Spinal cord (tissue), 10 donors: ENCODE measurements around the gene SLCO3A1. TPM values are rescaled to one million over a fixed set of nuclear protein-coding genes. Genes with fewer than 3 reads are reported as not detected.
"Not testable (repeated sequence)": the region's sequence is repeated elsewhere in the genome, so short reads cannot be mapped to it uniquely, and the experiment has no call there.

Experiments
- DNase-seq, 6 donors: peaks; one replicate each; pipeline versions ENCODE4 v3.0.0 to v3.0.0-alpha.2; 2013 to 2015; ENCODE audit warnings: low spot score in 6 of 6, low read depth in 4 of 6
- H3K27ac ChIP-seq: one replicate; pipeline ENCODE4 v1.5.1; 2013; ENCODE audit warnings: low read depth, low read length, control low read depth
- H3K27me3 ChIP-seq: one replicate; pipeline ENCODE4 v1.6.1; 2013; ENCODE audit warnings: low read length; ENCODE audit not compliant: control insufficient read depth, insufficient read depth
- H3K36me3 ChIP-seq: one replicate; pipeline ENCODE4 v1.6.1; 2013; ENCODE audit warnings: low read length; ENCODE audit not compliant: control insufficient read depth, insufficient read depth
- H3K4me1 ChIP-seq: one replicate; pipeline ENCODE4 v1.6.1; 2013; ENCODE audit warnings: low read length; ENCODE audit not compliant: control insufficient read depth, insufficient read depth
- H3K4me3 ChIP-seq: one replicate; pipeline ENCODE4 v1.5.1; 2013; ENCODE audit warnings: low read depth, low read length, control low read depth
- H3K9me3 ChIP-seq: one replicate; pipeline ENCODE4 v1.6.1; 2013; ENCODE audit warnings: low read length; ENCODE audit not compliant: control insufficient read depth, insufficient read depth
- WGBS: methylation state at CpG from one replicate; pipeline ENCODE4 v1.1.5; 2013; ENCODE audit warnings: missing lambda C conversion rate; ENCODE audit not compliant: insufficient coverage; 5-methylcytosine and 5-hydroxymethylcytosine counted together
- polyA plus RNA-seq, 2 donors: library from polyadenylated mRNA; unstranded; fragments of 120-200 nt; gene quantifications; one replicate each; pipeline ENCODE4 v1.2.1, GENCODE V29; 2013; ENCODE audit not compliant: insufficient read length in 2 of 2
- total RNA-seq, 2 donors: library from RNA; depleted of rRNA in 1 of 2; stranded (reverse); fragments of 120-200 nt in 1 of 2; fragments of >200 nt in 1 of 2; gene quantifications; one replicate each; pipeline versions ENCODE4 v1.2.3 to v1.2.4, GENCODE V29; 2013 to 2014
- donor health status: healthy.

The SLCO3A1 gene
- total and polyA plus RNA-seq, 4 donors = 4.6 to 22.2 (median 13.0) TPM

DNA sequence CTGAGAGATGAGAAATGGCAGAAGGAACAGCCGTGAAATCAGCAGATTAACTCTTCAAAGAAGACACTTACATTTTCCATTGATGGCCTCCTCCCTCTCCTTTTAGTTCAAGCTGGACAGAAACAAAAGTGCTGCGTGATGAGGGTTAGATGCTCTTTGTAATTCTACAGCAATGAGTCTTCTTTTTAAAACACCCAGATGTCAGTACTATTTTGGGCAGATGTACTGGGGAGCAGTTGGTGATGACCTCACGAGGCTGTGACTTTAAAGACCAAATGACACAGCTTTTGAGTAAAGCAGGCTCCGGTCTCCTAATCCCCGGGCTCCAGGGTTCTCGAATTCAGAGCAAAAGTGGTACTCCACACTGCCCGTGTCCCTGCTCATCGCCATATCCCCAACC is 198.2 kb downstream of the SLCO3A1 start:
- WGBS = 67% methylated on average over 2 of the region's 8 CpGs
- Histone ChIP-seq H3K27ac (no peak overlapping the region), H3K27me3 (no peaks in the 10 kb centered on the region), H3K36me3 (no peaks in the 10 kb centered on the region), H3K4me3 (no peak overlapping the region), H3K9me3 (no peaks in the 10 kb centered on the region), H3K4me1 (peaks cover 10% of the 10 kb centered on the region)
- no peak for DNase-seq

GRCh38 chr15:92053753-92054316 is 200.3 kb downstream of the SLCO3A1 start:
- WGBS = 79% methylated on average over 2 of the region's 5 CpGs
- DNase-seq = no peak
- Histone ChIP-seq H3K36me3 (no peaks in the 10 kb centered on the region), H3K4me3 (no peak overlapping the region), H3K27me3 (no peaks in the 10 kb centered on the region), H3K9me3 (no peaks in the 10 kb centered on the region), H3K27ac (no peak overlapping the region), H3K4me1 (peaks cover 14% of the 10 kb centered on the region)

DNA sequence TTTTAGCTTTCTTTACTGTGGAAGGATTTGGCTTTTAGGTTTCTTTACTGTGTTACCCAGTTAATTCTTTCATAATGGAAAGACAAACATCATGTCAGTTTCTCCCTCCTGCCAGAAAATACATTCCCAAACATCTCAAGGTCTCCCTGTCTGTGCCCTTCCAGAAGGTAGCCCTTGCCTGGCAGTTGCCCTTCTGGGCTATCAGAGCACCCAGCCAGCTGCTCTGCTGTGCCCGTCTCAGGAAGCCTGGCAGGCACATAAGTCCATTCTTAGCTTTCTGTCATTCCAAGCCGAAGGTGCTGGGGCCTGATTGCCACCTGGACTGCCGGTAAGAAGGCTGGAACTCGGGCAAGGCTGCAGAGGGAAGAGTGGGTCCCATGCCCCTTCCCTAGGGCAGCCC is 203.4 kb downstream of the SLCO3A1 start:
- Histone ChIP-seq H3K4me3 (no peak overlapping the region), H3K36me3 (no peaks in the 10 kb centered on the region), H3K27me3 (no peaks in the 10 kb centered on the region), H3K9me3 (no peaks in the 10 kb centered on the region), H3K27ac (no peak overlapping the region), H3K4me1 (peaks cover 8% of the 10 kb centered on the region)
- WGBS = 65% methylated on average over 4 of the region's 4 CpGs
- no peak for DNase-seq

GRCh38 chr15:92059036-92059970 is 205.8 kb downstream of the SLCO3A1 start:
- Histone ChIP-seq H3K9me3 (no peaks in the 10 kb centered on the region), H3K36me3 (no peaks in the 10 kb centered on the region), H3K4me1 (peaks cover 8% of the 10 kb centered on the region), H3K27ac (no peak overlapping the region), H3K27me3 (no peaks in the 10 kb centered on the region), H3K4me3 (no peak overlapping the region)
- DNase-seq = no peak
- WGBS = 72% methylated on average over 14 of the region's 15 CpGs

- H3K4me1 ChIP-seq, H3K4me3 ChIP-seq, DNase-seq, H3K36me3 ChIP-seq, H3K9me3 ChIP-seq, H3K27ac ChIP-seq, H3K27me3 ChIP-seq: not testable (repeated sequence)
- WGBS = 70% methylated on average over 2 of the region's 3 CpGs
Measured at GRCh38 chr15:92059971-92060311, 206.4 kb downstream of the SLCO3A1 start.

- no peaks in the 10 kb centered on the region for H3K36me3 ChIP-seq
- H3K27me3 ChIP-seq = no peaks in the 10 kb centered on the region
- H3K4me3 ChIP-seq = no peak overlapping the region
- WGBS = 90% methylated on average over 6 of the region's 7 CpGs
- no peak overlapping the region for H3K27ac ChIP-seq
- peaks cover 8% of the 10 kb centered on the region for H3K4me1 ChIP-seq
- DNase-seq = no peak
- no peaks in the 10 kb centered on the region for H3K9me3 ChIP-seq
Measured at GRCh38 chr15:92061511-92062195, 208.1 kb downstream of the SLCO3A1 start.

- Histone ChIP-seq H3K9me3 (no peaks in the 10 kb centered on the region), H3K36me3 (no peaks in the 10 kb centered on the region), H3K27ac (no peak overlapping the region), H3K4me1 (peaks cover 4% of the 10 kb centered on the region), H3K4me3 (no peak overlapping the region), H3K27me3 (no peaks in the 10 kb centered on the region)
- 89% methylated on average over 4 of the region's 5 CpGs for WGBS
- peak in 1 of 6 donors; percentile 42 for DNase-seq
Measured at GRCh38 chr15:92062505-92062904, 209.0 kb downstream of the SLCO3A1 start.

DNA sequence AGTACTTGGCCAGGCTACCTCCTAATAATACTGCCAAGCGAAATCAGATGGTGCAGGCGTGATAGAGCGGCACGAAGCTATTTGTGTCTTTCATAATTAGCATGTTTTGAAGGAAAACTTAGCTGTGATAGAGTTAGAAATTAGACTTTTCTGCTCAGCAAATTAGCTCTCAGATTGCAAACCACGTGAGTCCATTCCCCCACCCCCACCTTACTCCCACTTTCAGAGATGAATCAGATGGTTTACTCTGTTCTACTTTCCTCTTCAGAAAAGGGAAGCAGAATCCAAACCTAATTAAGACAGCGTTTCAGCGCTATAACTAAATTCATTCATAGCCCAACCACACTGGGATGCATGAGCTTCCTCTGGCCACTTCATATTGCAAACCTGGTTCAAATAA is 214.6 kb downstream of the SLCO3A1 start:
- Histone ChIP-seq H3K9me3 (no peaks in the 10 kb centered on the region), H3K36me3 (no peaks in the 10 kb centered on the region), H3K27ac (no peak overlapping the region), H3K4me3 (no peak overlapping the region), H3K4me1 (peaks cover 4% of the 10 kb centered on the region), H3K27me3 (no peaks in the 10 kb centered on the region)
- WGBS = 61% methylated on average over 3 of the region's 7 CpGs
- DNase-seq = peak in 1 of 6 donors; percentile 57

- Histone ChIP-seq H3K27ac (no peak overlapping the region), H3K9me3 (no peaks in the 10 kb centered on the region), H3K27me3 (no peaks in the 10 kb centered on the region), H3K36me3 (no peaks in the 10 kb centered on the region), H3K4me1 (peaks cover 7% of the 10 kb centered on the region), H3K4me3 (no peak overlapping the region)
- WGBS = 83% methylated on average over 13 of the region's 20 CpGs
- DNase-seq = no peak
Measured at GRCh38 chr15:92069308-92070250, 216.1 kb downstream of the SLCO3A1 start.
